8988T (cell line): ENCODE measurements around the gene POU6F2.
"Not testable (repeated sequence)": the region's sequence is repeated elsewhere in the genome, so short reads cannot be mapped to it uniquely, and the experiment has no call there.

Experiments used
- DNase-seq: peaks from one replicate; pipeline ENCODE4 v3.0.0; 2011

Gene POU6F2, protein sequence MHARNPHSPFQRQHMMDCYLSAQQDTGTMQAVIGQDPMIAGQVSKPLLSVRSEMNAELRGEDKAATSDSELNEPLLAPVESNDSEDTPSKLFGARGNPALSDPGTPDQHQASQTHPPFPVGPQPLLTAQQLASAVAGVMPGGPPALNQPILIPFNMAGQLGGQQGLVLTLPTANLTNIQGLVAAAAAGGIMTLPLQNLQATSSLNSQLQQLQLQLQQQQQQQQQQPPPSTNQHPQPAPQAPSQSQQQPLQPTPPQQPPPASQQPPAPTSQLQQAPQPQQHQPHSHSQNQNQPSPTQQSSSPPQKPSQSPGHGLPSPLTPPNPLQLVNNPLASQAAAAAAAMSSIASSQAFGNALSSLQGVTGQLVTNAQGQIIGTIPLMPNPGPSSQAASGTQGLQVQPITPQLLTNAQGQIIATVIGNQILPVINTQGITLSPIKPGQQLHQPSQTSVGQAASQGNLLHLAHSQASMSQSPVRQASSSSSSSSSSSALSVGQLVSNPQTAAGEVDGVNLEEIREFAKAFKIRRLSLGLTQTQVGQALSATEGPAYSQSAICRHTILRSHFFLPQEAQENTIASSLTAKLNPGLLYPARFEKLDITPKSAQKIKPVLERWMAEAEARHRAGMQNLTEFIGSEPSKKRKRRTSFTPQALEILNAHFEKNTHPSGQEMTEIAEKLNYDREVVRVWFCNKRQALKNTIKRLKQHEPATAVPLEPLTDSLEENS

GRCh38 chr7:38977685-38978084 is at the start of gene POU6F2:
POU6F2 (plus strand) TSS chr7:38977909; CDS start chr7:38977954, 45 bp downstream.
- DNase-seq: no peak

GRCh38 chr7:38928506-38928905 is 49.2 kb upstream of the POU6F2 start:
- no peak for DNase-seq

GRCh38 chr7:38929460-38930171 is 48.1 kb upstream of the POU6F2 start:
- DNase-seq: no peak

- no peak for DNase-seq
These were observed 45.1 kb upstream of the POU6F2 start for GRCh38 chr7:38932509-38933168.

DNA sequence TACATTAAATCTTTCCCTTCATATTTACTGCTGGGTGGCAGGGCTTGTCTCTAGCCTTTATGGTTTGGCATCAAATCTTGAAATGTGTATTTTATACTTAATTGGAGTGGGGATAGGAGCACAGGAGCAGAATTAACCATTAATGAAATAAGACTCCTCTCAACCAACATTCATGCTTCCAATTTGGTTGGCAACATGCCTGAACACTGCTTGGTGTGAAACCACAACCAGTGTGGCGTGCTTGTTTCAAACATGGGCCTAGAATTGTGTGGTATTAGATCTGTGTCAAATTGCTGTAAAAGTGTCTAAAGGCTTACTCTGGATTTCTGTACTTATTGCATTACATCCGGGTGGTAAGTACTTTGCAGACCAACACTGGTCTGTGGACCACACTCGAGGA is 43.7 kb upstream of the POU6F2 start:
- DNase-seq: no peak

- no peak for DNase-seq
These were observed 43.2 kb upstream of the POU6F2 start for GRCh38 chr7:38934536-38934935.

DNA sequence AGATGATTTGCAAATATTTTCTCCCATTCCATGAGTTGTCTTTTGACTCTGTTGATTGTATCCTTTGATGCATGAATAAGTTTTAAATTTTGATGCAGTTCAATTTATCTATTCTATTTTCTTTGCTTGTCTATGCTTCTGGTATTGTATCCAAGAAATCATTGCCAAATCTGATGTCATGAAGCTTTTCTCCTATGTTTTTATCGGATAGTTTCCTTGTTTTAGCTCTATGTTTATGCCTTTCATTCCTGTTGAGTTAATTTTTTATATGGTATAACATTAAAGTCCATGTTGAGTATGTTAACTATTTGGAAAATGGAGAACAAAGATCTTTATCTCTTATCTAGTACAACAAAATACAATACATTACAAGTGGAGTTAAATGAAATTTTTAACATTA is 41.1 kb upstream of the POU6F2 start:
- DNase-seq: no peak

DNA sequence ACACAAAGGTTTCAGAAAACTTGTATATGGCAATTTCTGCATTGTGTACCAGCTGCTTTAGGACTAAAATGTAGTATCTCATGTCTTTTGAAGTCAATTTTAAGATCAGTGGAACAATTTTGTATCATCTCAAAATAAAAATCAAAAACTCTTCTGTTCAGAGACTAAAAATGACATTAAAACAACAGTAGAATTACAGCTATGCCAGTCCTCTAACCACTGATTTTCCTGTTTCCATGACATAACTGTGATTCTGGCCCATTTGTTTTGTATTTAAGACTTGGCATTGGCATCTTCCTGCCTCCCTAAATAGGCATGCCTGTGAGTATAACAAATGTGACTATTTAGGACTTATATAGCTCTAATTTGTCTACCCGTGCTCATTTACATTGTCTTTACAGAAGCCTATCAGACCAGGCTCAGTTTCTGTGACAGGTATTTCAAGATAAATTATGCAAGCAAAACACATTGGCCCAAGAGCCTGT is 39.7 kb upstream of the POU6F2 start:
- no peak for DNase-seq

DNA sequence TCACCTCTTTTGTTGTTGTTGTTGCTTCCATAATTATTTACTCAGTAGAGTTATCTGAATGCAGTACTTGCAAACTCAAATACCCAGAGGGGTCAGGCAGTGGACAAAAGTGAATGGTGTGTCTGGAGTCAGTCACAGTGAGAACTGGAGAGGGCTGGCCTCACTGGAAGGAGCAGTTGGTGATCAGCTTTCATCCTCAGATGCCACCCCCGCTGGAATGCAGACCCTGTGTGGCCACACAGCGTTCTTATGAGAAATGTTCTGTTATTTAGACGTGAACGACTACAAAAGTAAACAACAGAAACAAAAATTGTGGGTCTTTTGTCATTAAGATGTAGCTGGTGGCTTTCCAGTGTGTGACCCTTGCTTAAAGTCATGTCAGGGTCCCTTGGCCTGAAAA is 39.1 kb upstream of the POU6F2 start:
- no peak for DNase-seq

- no peak for DNase-seq
These were observed 36.9 kb upstream of the POU6F2 start for GRCh38 chr7:38940774-38941173.

DNA sequence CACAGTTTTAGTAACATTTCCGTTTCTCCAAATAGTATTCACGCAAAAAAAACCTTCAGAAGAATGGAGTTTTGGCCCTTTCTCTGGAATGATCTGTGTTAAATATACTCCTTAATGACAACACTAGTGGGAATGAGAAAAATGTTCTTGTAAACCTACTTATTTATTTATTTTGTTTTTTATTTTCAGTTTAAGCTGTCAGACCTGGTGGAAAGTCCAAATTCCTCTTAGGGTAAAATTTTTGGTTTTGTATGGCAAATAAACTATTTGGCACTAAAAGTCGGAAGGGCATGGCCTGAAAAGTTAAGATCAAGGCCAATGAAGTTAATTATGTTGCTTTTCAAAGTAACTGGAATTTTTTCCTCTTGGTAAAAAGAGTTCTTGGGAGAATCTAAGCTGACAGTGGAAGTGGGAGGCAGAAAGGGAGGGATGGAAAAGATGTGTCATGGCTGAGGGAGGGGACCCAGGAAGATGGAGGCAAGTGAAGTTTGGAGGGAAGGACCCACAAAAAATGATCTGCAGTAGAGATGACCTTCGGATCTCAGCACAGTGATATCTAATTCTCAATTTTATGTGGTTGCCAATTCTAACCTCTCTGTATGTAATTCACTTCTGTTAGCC is 35.2 kb upstream of the POU6F2 start:
- no peak for DNase-seq

DNA sequence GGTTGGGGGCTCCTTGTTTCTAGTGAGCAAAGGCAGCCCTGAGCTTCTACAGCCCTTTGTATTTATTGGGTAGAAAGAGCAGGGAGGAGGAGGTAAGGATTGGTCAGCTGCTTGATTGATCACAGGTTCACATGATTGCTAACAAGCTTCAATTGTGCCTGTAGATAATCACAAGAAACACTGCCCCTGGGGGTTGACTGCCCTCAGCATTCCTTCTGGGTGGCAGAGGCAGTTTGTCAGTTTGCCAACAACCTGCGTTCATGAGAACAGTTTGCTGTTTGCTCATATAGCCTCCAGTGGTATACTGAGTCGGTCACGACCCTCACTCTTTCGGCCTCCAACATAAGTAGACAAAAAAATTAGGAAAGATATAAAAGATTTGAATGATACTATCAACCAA is 30.2 kb upstream of the POU6F2 start:
- not testable (repeated sequence) for DNase-seq

DNA sequence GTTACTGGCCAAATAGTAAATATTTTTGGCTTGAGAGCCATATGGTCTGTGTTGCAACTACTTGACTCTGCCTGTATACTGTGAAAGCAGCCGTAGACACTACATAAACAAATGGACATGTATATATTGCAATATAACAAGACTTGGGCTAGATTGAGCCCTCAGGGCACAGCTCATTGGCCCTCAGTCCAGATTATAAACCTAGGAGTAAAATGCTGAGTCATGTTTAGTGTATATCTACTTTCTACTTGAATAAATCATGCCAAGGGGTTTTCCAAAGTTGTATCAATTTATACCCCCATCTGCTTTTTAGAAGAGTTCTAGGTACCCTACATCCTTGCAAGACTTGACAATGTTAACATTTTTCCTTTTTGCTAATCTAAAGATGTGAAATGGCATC is 27.4 kb upstream of the POU6F2 start:
- no peak for DNase-seq

DNA sequence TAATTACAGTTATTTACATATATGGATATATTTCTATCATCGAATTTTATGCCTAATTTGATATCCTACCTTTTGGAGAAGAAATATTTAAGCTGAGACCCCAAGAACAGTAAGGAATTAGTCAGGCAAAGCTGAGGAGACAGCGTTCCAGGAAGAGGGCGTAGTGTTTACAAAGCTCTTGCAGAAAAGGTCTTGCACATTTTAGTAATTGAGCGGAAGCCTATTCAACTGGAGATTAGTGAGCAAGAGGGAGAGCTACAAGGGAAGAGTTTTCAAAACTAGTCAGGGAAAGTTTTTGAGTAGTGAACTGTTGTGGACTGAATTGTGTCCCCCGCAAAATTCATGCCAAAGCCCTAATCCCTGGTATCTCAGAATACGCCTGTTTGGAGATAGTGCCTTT is 26.5 kb upstream of the POU6F2 start:
- DNase-seq: no peak

DNA sequence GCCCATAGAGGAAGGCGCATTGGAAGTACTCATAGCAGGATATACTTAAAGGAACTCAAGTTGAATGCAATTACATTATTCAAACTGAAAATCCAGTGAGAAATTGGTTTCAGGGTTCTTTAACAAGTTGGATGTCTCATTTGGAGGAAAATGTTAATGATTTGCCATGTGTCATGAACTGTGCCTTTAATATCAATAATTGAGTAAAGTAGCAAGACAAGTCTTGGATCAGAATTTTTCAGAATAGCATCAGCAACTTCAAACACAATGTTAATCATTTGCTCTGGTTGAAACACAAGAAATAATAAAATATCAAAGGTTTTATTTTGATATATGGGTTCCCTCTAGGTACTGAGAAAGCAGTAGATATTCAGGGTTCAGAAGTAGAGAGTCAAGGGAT is 24.5 kb upstream of the POU6F2 start:
- no peak for DNase-seq

GRCh38 chr7:38953971-38954370 is 23.7 kb upstream of the POU6F2 start:
- DNase-seq: no peak

GRCh38 chr7:38955892-38956291 is 21.8 kb upstream of the POU6F2 start:
- DNase-seq: no peak

GRCh38 chr7:38962028-38962427 is 15.7 kb upstream of the POU6F2 start:
- DNase-seq: no peak

GRCh38 chr7:38964921-38965320 is 12.8 kb upstream of the POU6F2 start:
- no peak for DNase-seq

GRCh38 chr7:38973760-38974159 is 3.9 kb upstream of the POU6F2 start:
- DNase-seq: no peak

DNA sequence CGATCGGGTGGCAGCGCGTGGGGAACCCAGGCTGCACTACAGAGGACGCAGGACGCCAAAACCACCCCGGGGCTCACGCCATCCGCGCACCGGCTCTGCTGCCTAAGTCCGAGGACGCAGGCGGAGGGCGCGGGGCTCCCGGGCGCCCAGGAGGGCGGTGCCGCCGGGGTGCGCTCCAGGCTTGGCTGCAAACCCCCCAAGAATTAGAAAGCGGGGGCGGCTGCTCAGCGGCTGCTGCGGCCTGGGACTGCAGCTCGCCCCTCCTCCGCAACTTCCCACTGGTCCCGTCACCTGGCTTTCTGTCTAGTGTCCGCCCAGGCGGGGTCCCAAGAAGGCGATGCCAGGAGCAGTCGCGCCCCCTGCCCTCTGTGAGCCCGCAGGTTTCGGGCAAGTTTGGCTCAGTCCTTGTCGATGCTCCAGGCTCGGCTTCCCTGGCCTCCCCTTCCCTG is 1.7 kb upstream of the POU6F2 start:
- DNase-seq: no peak

- DNase-seq: no peak
These were observed 782 bp downstream of the POU6F2 start for GRCh38 chr7:38978491-38978890.

GRCh38 chr7:38992203-38992602 is 14.5 kb downstream of the POU6F2 start:
- no peak for DNase-seq
